ENCODE results near the gene WDR27. TPM values are rescaled to one million over a fixed set of nuclear protein-coding genes. Genes with fewer than 3 reads are reported as not detected.

WDR27 gene
- total RNA-seq (2022; extraction: Qiagen RNA extraction): 4.4 to 11.7 TPM (median 9.3 TPM) in 5 replicates

DNA sequence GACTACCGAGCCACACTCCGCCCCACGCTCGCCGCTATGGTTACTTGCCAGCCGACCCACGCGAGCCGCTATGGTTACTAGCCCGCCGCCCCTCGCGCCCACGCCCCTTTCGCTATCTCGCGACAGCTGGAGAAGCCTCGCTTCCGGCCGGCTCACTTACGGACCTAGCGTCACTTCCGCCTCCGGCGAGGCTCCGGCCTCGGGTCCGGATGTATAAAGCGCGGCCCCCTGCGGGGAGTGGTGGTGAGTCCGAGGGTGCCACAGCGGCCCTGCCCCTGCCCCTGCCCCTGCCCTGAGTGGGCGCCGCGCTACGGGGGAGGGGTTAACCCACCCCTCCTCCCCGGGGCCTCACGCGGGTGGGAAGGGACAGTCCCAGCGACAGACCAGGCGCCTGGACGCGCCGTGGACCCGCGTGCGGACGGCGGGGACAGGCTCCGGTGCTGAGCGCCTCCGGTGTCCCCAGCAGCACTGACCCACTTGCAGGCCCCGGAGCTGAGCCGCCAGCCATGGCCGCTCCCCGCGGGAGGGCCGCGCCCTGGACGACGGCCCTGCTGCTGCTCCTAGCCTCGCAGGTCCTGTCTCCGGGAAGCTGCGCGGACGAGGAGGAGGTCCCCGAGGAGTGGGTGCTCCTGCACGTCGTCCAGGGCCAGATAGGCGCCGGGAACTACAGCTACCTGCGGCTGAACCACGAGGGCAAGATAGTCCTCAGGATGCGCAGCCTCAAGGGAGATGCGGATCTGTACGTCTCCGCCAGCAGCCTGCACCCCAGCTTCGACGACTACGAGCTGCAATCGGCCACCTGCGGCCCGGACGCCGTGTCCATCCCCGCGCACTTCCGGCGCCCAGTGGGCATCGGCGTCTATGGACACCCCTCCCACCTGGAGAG, at the start of gene WDR27, which contains the start of gene C6orf120:
TSS of gene WDR27 (minus strand) at position 76 of the 886 bp plus-strand sequence. CDS start 13,024 bp downstream, outside the sequence.
TSS of gene C6orf120 (plus strand) at position 173 of the 886 bp plus-strand sequence. CDS start at position 507, 334 bp downstream.

DNA sequence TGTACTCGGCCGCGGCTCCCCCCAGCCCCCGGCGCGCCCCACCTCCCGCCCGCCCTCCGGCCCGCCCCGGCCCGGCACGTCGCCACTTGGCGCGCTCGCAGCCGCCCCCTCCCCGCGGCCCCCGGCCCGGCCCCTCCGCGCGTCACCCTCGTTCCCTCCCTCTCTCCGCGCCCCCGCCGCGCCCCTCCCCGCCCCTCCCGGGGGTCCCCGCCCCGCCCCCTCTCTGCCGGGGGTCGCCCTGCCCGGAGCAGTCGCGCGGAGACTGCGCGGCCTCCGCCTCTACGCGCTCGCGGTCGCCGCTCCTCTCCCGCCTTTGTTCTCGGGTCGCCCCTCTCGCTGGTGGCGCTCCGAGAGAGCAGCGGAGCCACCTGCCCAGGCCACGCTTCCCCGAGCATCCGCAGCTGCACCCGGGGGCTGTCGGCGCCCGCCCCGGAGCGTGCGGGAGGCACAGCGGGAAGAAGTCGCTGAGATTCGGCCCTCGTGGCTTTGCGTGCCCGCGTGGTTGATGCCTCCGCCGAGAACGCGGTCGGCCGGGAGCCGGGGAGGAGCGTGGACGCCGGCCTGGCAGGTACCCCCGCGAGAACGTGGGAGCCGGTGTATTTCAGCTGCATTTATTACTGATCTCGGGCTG, 22.8 kb upstream of the WDR27 start, which contains the start of gene PHF10:
TSS of gene PHF10 (minus strand) at position 7 of the 631 bp plus-strand sequence. CDS start 569 bp downstream, outside the sequence.

Other genes starting within 250 kb of the WDR27 start
- 12.1 to 15.5 TPM (median 13.5 TPM) in 5 replicates for gene C6orf120, start 97 bp upstream of the WDR27 start, total RNA-seq (2022; extraction: Qiagen RNA extraction)
- 20.9 to 27.7 TPM (median 25.0 TPM) in 5 replicates for gene PHF10, start 22.5 kb upstream of the WDR27 start, total RNA-seq (2022; extraction: Qiagen RNA extraction)
- 0.43 to 0.62 TPM (median 0.56 TPM) in 5 replicates for gene DYNLT2, start 49.5 kb upstream of the WDR27 start, total RNA-seq (2022; extraction: Qiagen RNA extraction)
- 5.5 to 6.6 TPM (median 6.0 TPM) in 5 replicates for gene ERMARD, start 49.6 kb upstream of the WDR27 start, total RNA-seq (2022; extraction: Qiagen RNA extraction)